Right lung (tissue), 5 donors: ENCODE results near the gene TTLL11. TPM values are rescaled to one million over a fixed set of nuclear protein-coding genes. Genes with fewer than 3 reads are reported as not detected.

Source experiments
- DNase-seq, 2 donors: peaks; one replicate each; pipeline ENCODE4 v3.0.0-alpha.2; 2013
- polyA plus RNA-seq, 5 donors: library from polyadenylated mRNA; unstranded; fragments of 120-200 nt; gene quantifications; one replicate each; pipeline versions ENCODE4 v1.2.1 to v1.2.3, GENCODE V29; 2013; ENCODE audit warnings: inconsistent platforms in 1 of 5, low replicate concordance in 1 of 5; ENCODE audit not compliant: insufficient read length in 5 of 5, insufficient read depth in 1 of 5

Gene TTLL11
- polyA plus RNA-seq, 5 donors, result 8.3 to 11.7 (median 10.0) TPM

DNA sequence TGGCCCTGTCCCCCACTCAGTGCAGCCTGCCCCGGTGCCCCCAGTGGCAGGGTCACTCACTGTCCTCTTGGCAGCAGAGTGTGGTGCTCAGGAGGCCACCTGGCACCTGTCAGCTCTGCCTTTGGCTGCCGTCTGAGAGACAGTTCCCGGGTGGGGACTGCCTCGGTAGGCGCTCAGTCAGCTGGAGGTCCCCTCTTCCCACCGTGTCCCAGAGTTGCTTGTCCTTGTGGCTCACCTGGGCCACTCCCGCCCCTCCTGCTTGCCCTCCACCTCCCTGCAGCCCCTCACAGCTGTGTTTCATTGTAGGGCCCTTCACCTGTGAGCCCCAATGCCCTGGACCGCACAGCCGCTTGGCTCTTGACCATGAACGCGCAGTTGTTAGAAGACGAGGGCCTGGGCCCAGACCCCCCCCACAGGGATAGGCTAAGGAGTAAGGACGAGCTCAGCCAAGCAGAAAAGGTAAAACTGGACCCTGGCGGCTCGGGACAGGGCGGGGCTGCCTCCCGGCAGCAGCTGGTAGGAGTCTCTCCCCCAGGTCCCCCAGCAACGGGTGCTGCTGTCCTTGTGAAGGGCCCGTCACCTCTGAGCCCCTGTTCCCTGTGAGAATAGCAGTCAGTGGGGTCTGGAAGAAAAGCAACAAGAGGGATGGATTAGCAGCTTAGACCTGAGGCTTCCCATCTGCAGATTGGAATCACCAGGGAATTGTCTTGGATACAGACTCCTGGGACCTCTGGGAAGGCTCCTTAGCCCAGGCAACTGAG lies 319.0 kb downstream of the TTLL11 start:
- no peak for DNase-seq

GRCh38 chr9:121773286-121773953 lies 319.7 kb downstream of the TTLL11 start:
- DNase-seq, result no peak

DNA sequence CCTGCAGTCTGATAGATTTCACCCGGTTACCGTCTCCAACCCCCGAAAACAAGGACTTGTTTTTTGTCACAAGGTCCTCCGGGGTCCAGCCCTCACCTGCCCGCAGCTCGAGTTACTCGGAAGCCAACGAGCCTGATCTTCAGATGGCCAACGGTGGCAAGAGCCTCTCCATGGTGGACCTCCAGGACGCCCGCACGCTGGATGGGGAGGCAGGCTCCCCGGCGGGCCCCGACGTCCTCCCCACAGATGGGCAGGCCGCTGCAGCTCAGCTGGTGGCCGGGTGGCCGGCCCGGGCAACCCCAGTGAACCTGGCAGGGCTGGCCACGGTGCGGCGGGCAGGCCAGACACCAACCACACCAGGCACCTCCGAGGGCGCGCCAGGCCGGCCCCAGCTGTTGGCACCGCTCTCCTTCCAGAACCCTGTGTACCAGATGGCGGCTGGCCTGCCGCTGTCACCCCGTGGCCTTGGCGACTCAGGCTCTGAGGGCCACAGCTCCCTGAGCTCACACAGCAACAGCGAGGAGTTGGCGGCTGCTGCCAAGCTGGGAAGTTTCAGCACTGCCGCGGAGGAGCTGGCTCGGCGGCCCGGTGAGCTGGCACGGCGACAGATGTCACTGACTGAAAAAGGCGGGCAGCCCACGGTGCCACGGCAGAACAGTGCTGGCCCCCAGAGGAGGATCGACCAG lies 320.4 kb downstream of the TTLL11 start:
- DNase-seq, result no peak

Other genes starting within 250 kb of the TTLL11 start
- 10 to 100 TPM; 45.7 to 61.0 (median 51.7) TPM for gene NDUFA8, start 66.5 kb upstream of the TTLL11 start, polyA plus RNA-seq
- gene MORN5, start 66.6 kb upstream of the TTLL11 start, polyA plus RNA-seq, result 1 to 10 TPM; 1.2 to 6.8 (median 5.2) TPM
- gene LHX6, start 135.6 kb upstream of the TTLL11 start, polyA plus RNA-seq, result 10 to 100 TPM; 16.3 to 21.4 (median 18.2) TPM
- gene RBM18, start 171.5 kb upstream of the TTLL11 start, polyA plus RNA-seq, result 10 to 100 TPM; 27.0 to 41.9 (median 33.6) TPM
- gene MRRF, start 171.6 kb upstream of the TTLL11 start, polyA plus RNA-seq, result 10 to 100 TPM; 34.8 to 48.8 (median 44.2) TPM